Activated CD4-positive, CD25-positive, alpha-beta regulatory T cell treated with anti-CD3 and anti-CD28 coated beads, Interleukin-2, amount 50 U/mL, for 16 hours (primary cell): ENCODE results near the gene SGMS1.

Source experiments
- DNase-seq: peaks from one replicate; pipeline ENCODE4 v3.0.0-alpha.2; 2020; ENCODE audit warnings: low read depth, low spot score

The SGMS1 gene

DNA sequence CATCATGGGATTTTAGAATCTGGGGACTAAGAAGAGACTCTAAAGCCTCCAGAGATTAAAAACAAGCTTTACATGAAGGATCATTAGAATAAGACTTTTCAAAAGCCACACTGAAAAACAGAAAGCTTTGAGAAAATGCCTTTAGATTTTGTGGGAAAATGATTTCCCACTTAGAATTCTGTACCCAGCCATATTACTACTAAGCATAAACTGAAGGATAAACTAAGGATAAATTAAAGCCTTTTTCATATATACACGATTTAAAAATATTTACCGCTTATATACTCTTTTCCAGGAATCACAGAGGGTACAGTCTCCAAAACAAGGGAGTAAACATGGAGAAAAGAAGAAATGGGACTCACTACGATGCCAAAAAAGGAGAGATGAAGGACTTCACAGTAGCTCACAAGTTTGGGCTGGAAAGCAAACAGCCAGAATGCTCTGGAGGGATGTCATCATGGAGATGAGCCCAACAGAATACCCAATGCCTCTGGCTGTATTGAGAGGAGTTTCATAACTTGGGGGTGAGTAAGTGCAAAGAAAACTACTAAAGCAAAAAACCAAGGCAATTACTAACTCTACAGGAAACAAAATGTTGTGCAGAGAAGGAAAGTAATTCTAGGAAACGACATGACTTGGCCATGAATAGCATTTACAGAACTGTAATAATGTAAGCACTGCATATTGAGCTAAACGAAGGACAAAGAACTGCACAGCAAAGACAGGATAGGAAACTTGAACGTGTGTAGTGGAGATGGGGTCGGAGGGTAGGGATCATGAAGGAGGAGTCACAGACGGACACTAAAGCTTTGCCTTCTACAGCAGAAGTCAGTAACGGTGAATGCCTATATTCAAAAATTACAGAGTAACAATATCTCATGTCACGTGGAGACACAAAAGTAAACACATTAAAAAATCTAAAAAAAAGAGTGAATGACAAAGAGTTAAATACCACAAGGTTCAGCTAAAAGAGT is 311.0 kb downstream of the SGMS1 start:
- DNase-seq: no peak

DNA sequence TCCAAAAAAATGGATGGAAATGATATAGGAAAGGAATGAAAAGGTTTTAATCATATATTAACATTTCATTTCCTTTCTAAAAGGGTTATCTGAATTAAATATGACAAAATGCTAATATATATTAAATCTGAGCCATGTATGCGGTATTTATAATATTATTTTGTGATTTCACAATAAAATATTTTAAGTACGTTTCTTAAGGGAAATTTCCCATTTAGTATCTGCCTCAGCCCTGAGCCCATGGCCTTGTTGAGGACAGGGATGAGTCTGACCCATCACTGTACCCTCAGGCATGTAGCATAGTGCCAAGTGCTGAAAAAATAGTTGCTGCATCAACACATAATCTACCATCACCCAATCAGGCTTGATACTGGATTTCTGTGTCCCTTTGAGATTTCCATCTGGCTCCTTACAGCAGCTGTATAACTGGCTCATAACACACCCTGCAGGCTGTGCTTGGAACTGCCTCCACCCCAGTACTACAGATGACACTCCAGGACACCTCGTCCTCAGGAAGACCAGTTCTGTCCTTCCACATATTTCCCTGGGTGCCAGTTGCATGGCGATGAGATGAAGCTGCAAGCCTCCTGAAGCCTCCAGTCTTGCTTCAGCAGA is 313.1 kb downstream of the SGMS1 start:
- DNase-seq: no peak

DNA sequence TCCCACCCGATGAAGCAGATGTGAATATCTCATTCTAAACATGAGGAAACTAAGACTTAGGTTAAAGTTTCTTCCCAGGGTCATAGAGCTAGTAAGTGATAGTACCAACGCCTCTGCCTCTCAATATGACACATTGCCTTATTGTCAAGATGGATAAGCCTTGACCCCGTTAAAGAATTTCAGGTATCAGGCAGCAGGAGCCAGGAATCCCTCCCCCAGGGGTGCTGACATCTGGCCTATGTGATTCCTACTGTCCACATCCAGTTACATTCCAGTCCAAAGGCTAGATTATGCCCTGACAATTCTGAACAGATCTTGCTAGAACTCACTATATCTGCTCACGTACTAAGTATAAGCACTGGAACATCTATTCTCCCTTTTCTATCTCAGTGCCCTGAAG is 314.4 kb downstream of the SGMS1 start:
- no peak for DNase-seq

DNA sequence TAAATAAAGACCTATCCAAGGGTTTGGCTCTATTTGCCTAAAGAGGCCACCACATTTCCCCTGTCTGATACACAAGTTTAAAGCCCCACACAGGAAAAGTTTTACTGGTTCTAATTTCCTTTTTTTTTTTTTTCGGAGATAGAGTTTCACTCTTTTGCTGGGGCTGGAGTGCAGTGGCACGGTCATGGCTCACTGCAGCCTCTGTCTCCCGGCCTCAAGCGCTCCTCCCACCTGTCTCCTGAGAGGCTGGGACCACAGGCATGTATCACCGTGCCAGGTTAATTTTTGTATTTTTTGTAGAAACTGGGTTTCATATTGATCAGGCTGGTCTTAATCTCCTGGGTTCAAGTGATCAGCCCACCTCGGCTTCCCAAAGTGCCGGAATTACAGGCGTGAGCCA is 319.1 kb downstream of the SGMS1 start:
- DNase-seq: no peak

DNA sequence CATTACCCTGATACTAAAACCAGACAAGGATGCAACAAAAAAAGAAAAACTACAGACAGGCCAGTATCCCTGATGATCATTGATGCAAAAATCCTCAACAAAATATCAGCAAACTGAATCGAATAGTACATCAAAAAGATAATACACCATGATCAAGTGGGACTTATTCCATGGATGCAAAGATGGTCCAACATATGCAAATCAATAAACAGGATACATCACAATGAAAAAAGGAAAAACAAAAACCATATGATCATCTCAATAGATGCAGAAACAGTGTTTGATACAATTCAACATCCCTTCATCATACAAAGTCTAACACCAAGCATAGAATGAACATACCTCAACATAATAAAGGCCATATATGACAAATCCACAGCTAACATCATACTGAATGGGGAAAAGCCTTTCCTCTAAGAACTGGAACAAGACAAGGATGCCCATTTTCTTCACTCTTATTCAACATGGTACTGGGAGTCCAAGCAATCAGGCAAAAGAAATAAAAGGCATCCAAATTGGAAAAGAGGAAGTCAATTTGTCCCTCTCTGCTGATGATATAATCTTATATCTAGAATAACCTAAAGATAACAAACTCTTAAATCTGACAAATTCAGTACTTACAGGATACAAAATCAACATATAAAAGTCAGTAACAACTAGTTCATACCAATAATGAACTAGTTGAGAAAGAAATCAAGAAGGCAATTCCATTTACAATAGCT is 323.6 kb downstream of the SGMS1 start:
- no peak for DNase-seq

DNA sequence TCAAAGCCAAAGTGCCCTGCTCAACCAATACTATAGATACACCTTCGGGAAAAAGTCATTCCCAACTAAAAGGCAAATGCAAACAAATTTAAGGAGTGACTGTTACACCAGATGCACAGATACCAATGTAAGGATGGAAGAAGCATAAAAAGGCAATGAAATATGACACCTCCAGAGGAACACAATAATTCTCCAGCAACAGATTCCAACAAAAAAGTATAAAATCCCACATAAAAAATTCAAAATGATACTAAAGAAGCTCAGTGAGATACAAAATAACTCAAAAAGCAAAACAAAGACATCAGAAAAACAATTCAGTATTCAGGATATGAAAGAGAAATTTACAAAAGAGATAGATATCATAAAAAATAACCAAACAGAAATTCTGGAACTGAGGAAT is 328.4 kb downstream of the SGMS1 start:
- no peak for DNase-seq

DNA sequence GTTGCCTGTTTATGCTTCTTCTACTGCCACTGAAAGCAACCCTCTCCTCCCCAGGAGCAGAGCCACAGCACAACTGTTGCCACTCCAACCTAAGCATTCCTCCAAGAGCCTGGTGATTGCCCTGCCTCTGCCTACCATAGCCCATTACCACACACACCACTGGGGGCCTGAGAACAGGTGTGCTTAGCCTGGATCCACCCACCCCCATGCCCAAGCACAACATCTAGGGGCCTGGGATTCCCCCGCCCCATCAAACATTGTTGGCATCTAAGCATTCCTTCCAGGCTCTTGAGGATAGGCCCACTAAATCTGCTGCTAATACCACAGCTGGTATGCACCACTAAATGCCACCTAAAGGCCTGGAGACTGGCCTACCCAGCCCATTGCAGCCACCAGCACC is 329.2 kb downstream of the SGMS1 start:
- DNase-seq: no peak

DNA sequence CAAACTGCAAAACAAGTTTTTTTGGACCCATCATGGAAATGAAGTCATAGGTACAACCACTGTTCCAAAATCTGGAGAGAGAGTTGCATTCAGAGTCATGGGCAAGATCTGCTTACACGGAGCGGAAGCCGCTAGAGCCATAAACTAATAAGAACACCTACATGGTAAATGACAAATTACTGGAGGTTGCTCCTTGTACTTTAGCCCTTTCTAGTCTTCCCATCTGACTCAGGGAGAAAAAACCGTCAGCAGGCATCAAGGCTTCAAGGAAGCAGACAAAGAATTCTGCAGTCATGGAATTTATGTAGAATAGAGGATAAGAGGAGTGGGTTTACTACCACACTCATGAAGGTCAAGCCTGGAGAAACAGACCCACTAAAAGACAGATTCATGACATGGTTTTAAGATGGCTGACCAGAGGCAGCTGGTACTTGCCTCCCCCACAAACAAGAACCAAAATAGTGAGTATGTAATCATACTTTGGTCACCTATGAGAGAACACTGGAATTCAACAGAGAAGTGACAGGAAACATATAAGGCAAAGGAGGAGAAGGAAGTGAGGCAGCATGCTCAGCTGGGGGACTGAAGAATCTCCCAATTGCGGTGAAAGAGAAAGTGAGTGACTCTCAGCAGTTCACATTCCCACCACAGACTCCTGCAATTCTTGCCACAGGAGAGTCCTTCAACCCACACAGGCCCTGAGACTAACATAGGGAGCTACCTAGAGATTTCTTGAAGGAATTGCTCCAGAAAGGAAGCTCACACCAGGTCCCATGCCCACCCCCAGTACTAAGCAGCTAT is 330.0 kb downstream of the SGMS1 start:
- DNase-seq: no peak

DNA sequence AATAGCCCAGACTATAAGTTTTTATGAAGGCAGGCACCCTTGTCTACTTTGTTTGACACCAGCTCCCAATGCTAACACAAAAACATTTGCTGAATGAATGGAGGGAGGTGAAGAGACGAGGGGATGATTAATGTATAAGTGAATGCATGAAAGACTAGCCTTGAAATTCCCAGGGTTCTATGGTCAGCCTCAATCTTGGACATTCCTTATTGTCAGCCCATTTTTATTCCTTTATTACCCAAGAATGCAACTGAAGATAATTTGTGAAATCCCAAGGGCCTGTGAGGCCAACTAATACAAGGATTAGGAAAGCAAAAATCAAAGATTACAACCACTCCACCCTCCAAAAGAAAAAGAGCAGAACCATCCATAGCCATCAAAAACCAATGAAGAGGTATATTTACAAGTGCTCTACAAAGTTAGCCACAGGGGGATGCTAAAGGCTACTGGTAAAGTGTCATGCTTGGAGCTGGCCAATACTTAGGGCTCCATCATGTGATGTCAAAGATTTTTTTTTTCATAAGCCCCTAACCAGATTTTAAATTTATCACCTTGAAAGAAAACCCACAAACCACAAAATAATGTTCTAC is 332.4 kb downstream of the SGMS1 start:
- DNase-seq: no peak

DNA sequence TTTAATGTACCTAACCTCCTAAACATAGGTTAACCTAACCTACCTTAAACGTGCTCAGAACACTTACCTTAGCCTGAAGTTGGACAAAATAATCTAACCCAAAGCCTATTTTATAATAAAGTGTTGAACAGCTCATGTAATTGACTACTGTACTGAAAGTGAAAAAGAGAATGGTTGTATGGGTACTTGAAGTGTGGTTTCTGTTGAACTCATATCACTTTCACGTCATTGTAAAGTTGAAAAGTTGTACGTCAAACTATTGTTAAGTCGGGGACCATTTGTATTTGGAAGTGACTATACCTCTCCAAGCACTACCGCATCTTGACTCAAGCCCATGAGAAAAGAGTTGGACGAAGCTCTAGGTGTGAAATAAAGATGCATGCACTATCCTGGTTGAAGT is 334.6 kb downstream of the SGMS1 start:
- no peak for DNase-seq

DNA sequence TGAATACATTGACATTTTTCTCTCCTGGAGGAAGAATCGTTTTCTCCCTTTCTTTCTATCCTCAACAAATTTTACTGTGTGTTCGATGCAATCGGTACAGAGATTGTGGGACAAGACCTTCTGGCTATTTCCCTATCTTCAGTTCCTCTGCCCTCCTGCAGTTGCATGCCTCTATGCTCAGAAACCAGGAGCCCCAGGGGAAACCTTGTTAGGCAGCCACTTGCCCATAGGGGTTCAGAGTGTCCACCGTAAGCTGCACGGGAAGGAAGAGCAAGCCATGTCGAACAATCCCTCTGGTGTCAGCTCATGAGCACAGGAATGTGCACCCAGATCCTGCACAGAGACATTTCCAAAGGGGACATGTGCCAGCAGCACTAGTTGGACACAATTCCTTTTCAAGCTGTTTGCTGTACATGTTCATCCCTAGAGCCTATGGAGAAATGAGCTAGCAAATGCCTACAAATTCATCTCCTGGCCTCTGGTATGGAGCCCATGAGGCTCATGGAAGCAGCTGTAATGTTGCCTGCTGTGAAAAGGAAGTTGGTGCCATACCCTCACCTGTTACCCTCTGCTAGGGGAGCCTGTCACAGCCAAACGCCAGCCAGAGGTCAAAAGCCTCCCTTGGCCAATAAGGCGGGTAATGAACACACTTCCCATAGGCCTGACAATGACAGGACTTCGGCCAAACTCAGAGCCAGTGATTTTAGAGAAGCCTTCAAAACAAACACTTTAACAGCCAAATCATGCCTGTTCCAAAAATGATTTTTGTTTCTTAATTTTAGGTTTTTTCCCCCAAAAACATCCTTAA is 336.6 kb downstream of the SGMS1 start:
- no peak for DNase-seq

DNA sequence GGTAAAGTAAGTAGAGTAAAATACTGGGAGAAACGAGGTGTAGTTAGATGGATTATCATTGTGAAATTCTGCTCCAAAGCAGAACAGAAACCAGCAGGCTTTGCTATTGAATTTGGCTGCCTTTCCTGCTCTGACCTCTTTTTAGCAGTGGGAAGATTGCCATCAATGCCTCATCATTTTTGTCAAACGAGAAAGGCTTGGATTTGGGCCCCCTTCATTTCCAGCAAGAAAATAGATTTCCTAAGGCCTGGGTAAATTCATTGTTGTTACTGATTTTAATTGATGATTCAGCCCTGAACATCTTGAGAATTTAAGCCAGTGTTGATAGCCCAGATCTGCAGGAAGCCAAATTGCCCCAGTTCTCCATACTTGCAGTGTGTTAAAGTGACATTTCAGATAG is 337.2 kb downstream of the SGMS1 start:
- no peak for DNase-seq

DNA sequence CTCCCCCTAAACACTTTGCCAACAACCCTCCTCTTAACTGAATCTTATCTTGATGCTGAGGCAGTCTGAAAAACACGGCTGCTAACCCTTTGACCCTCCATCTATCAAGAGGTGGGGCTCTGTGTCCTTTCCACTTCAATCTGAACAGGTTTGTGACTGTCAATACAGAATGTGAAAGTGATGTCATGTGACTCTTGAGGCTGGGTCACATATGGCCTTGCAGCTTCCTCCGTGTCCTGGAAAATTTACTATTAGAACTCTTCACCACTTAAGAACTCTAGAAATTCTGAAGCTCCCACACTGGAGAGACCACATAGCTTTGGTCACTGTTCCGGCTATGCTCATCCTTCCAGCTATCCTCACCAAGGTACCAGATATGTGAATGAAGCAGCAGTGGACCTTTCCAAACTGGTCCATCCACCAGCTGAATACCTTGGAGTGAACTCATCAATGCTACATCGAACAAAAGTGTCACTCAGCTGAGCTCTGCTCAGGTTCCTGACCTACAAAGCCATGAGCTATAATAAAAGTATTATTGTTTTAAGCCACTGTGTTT is 341.7 kb downstream of the SGMS1 start:
- DNase-seq: no peak

DNA sequence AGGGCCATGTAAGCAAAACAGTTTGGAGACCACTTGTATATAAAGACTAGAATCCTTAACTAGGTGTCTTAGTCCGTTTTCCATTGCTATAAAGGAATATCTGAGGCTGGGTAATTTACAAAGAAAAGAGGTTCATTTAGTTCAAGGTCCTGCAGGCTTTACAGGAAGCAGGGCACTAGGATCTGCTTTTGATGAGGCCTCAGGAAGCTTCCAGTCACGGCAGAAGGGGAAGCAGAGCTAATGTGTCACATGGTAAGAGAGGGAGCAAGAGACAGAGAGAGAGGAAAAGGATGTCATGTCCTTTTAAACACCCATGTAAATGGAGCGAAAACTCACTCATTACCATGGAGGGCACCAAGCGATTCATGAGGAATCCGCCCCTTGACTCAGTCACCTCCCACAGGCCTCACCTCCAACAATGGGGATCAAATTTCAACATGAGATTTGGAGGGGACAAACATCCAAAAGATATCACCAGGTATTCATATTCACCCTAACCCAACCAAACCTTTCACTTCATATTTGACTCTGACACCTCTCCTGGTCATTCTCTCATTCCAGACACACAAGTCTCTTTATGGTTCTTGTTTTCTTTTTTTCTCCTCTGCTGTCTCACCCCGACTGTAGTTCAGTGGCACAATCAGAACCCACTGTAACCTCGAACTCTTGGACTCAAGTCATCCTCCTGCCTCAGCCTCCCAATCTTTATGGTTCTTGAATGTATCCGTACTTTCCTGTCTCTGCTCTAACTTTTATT is 342.4 kb downstream of the SGMS1 start:
- no peak for DNase-seq

DNA sequence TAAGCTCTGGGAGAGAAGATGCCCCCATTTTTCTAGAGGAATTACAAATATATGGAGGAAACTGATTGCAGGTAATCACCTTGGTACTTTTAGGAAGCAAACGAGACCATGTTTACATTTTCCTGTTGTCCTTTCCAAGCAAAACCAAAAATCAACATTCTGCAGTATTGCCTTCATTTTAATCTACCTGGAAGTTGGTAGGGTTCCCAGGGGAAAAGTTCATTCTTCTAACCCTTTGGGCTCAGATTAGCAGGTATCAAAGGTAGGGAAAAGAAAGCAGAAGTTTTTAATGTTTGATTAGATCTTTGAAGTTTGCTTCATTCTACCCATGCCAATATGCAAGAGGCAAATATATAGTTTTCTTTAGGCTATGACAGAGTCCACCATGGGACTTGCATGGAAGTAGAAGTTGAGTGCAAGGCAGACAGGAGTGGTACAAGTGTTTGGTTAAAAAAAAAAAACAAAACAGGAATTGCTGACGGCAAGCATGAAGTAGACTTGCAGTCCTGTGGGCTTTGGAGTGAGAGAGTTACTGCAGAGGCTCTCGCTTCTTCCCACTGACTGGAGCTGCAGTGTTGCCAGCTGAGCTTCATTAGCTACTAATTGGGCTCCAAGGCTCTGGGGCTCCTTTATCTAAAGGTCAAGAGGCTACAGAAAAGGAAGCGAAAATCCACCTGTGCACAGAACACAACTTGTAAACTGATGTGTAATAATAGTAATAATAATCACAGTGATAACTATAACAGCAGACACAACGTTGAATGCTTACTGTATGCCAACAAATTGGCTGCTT is 343.5 kb downstream of the SGMS1 start:
- DNase-seq: no peak

DNA sequence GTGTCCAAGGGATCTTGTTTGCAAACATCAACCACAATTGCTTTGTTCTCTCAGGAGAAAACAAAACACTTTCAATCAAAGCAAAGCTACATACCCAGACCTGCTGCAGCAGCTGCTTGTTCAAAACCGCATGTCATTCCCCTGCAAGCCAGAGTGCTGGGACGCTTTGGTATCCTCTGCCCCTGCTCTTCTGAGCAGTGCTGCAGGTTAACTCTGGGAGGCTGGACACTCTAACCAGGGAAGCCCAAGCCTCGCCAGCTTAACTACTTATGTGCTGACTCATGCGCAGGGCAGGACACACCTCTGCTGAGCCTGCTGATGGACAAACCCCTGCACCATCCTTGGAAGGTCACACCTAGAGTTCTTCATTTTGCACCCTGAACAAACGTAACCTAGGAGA is 344.3 kb downstream of the SGMS1 start:
- no peak for DNase-seq

DNA sequence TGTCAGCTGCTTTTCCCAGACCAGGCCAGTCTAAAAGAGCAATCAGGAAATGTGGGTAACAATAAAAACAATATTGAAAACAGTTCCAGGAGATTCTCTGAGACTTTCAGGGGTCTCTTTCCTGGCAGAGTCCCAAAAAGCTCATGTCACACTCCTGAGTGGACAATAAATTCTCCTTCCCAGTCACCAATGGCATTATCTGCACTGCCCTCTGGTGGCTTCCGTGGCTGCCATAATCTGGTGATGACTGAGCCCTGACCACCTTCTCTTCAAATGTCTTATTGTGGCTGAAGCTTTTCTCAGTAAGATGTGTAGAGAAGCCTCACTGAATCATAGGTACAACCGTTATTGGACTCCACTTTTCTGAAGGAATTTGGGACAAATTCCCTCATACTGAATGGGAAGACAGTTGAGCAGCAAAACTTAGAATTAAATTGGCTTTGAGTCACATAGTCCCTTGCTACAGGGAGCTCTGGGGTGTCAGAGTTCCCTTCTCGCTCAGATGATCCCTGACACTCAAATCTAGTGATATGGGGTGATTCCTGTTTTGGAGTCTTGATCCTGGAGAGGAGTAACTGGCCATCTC is 348.0 kb downstream of the SGMS1 start:
- no peak for DNase-seq

DNA sequence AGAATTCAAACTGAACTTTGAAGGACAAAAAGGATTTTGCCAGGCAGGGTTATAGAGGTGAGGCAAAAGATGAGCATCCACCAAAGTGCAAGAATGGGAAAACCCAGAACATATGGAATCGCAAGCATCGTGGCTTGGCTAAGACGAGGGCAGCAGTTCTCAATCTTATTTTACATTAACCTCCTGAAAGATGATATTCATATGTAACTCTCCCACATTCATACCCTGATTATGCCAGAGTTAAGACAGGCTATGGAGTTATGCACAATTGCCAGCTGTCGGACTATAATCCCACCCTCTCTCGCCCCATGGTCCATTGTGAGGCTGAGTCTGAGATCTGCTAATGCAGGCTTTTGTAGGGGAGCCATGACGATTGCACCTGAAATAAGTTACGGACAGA is 351.2 kb downstream of the SGMS1 start:
- DNase-seq: no peak
